NCI-H82 treated with DMSO at 0.1 percent for 48 hours (cell line): ENCODE results near the gene LRP4.

Experiments
- DNase-seq: peaks from one replicate; lab custom pipeline; 2025; ENCODE audit not compliant: unreplicated experiment; lab: John Stamatoyannopoulos, UW

The LRP4 gene

GRCh38 chr11:46855863-46856262 is 62.5 kb downstream of the LRP4 start:
- no peak for DNase-seq

GRCh38 chr11:46855167-46855566 is 63.2 kb downstream of the LRP4 start:
- no peak for DNase-seq

- peak; percentile 21 for DNase-seq
Measured at GRCh38 chr11:46850829-46851380, 67.4 kb downstream of the LRP4 start.

- no peak for DNase-seq
Measured at GRCh38 chr11:46849631-46850030, 68.7 kb downstream of the LRP4 start.

- no peak for DNase-seq
Measured at GRCh38 chr11:46846510-46846830, 71.9 kb downstream of the LRP4 start.

- peak; percentile 65 for DNase-seq
Measured at GRCh38 chr11:46845740-46846509, 72.4 kb downstream of the LRP4 start, which contains the start of gene CKAP5. Gene CKAP5, minus strand, starts transcription at chr11:46846280. Its CDS starts 25,049 bp downstream, at chr11:46821231.

- DNase-seq, result no peak
Measured at GRCh38 chr11:46845440-46845739, 73.0 kb downstream of the LRP4 start.

- DNase-seq, result no peak
Measured at GRCh38 chr11:46840116-46840515, 78.2 kb downstream of the LRP4 start.

- no peak for DNase-seq
Measured at GRCh38 chr11:46838501-46838900, 79.8 kb downstream of the LRP4 start.

- no peak for DNase-seq
Measured at GRCh38 chr11:46837860-46838259, 80.5 kb downstream of the LRP4 start.

GRCh38 chr11:46836870-46837269 is 81.5 kb downstream of the LRP4 start:
- no peak for DNase-seq

GRCh38 chr11:46836431-46836830 is 81.9 kb downstream of the LRP4 start:
- no peak for DNase-seq

- no peak for DNase-seq
Measured at GRCh38 chr11:46835897-46836296, 82.5 kb downstream of the LRP4 start.

- DNase-seq, result no peak
Measured at GRCh38 chr11:46834821-46835220, 83.5 kb downstream of the LRP4 start.

- DNase-seq, result no peak
Measured at GRCh38 chr11:46832511-46833214, 85.7 kb downstream of the LRP4 start.

GRCh38 chr11:46827995-46828394 is 90.4 kb downstream of the LRP4 start:
- DNase-seq, result no peak

GRCh38 chr11:46826310-46827044 is 91.9 kb downstream of the LRP4 start:
- peak; percentile 24 for DNase-seq

- no peak for DNase-seq
Measured at GRCh38 chr11:46808799-46809431, 109.4 kb downstream of the LRP4 start.
